ENCODE measurements around the gene RFNG.

- no peak for TF ChIP-seq POLR2A (IDR thresholded peaks at IDR 0.05)
- TF ChIP-seq, protein P1, sequence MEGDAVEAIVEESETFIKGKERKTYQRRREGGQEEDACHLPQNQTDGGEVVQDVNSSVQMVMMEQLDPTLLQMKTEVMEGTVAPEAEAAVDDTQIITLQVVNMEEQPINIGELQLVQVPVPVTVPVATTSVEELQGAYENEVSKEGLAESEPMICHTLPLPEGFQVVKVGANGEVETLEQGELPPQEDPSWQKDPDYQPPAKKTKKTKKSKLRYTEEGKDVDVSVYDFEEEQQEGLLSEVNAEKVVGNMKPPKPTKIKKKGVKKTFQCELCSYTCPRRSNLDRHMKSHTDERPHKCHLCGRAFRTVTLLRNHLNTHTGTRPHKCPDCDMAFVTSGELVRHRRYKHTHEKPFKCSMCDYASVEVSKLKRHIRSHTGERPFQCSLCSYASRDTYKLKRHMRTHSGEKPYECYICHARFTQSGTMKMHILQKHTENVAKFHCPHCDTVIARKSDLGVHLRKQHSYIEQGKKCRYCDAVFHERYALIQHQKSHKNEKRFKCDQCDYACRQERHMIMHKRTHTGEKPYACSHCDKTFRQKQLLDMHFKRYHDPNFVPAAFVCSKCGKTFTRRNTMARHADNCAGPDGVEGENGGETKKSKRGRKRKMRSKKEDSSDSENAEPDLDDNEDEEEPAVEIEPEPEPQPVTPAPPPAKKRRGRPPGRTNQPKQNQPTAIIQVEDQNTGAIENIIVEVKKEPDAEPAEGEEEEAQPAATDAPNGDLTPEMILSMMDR (IDR thresholded peaks at IDR 0.05), result no peak
Observed at GRCh38 chr17:82062076-82062983, 10.7 kb upstream of the RFNG start.
